Activated CD8-positive, alpha-beta memory T cell treated with anti-CD3 and anti-CD28 coated beads, Interleukin-2, amount 50 U/mL, for 4 hours (primary cell): ENCODE measurements around the gene FN3K.
A peak's percentile ranks its signal among the peaks of the same experiment; 100 is the strongest.

Source experiments
- DNase-seq: peaks from one replicate; pipeline ENCODE4 v3.0.0-alpha.2; 2020

FN3K gene

GRCh38 chr17:82734987-82735866, at the start of gene FN3K:
Gene FN3K (plus strand): TSS chr17:82735615. CDS start chr17:82735637, 22 bp downstream.
- DNase-seq = peak; percentile 35

GRCh38 chr17:82686366-82687324, 48.8 kb upstream of the FN3K start:
- no peak for DNase-seq

- DNase-seq = no peak
These were observed 48.0 kb upstream of the FN3K start for GRCh38 chr17:82687375-82687861.

- no peak for DNase-seq
These were observed 47.5 kb upstream of the FN3K start for GRCh38 chr17:82687871-82688270.

- DNase-seq = no peak
These were observed 46.3 kb upstream of the FN3K start for GRCh38 chr17:82689077-82689476.

GRCh38 chr17:82690786-82691489, 44.5 kb upstream of the FN3K start:
- DNase-seq = no peak

- no peak for DNase-seq
These were observed 43.7 kb upstream of the FN3K start for GRCh38 chr17:82691714-82692113.

GRCh38 chr17:82692268-82692667, 43.1 kb upstream of the FN3K start:
- DNase-seq = no peak

- no peak for DNase-seq
These were observed 42.1 kb upstream of the FN3K start for GRCh38 chr17:82693168-82693867.

- DNase-seq = no peak
These were observed 40.8 kb upstream of the FN3K start for GRCh38 chr17:82694647-82695046.

- no peak for DNase-seq
These were observed 39.2 kb upstream of the FN3K start for GRCh38 chr17:82696259-82696658.

- DNase-seq = no peak
These were observed 38.3 kb upstream of the FN3K start for GRCh38 chr17:82696916-82697807.

- no peak for DNase-seq
These were observed 37.7 kb upstream of the FN3K start for GRCh38 chr17:82697808-82698064.

GRCh38 chr17:82698065-82698973, 37.1 kb upstream of the FN3K start, which contains the start of gene RAB40B:
Gene RAB40B (minus strand): TSS chr17:82698698. CDS start chr17:82698596, 102 bp downstream.
- DNase-seq = peak; percentile 98

- DNase-seq = no peak
These were observed 36.4 kb upstream of the FN3K start for GRCh38 chr17:82698974-82699442.

- DNase-seq = no peak
These were observed 35.9 kb upstream of the FN3K start for GRCh38 chr17:82699551-82699950.

- no peak for DNase-seq
These were observed 33.0 kb upstream of the FN3K start for GRCh38 chr17:82702231-82702927.

- no peak for DNase-seq
These were observed 32.2 kb upstream of the FN3K start for GRCh38 chr17:82703036-82703745.
